Hepatocyte (in vitro differentiated cells): ENCODE data around the gene PHF3. TPM values are rescaled to one million over a fixed set of nuclear protein-coding genes. Genes with fewer than 3 reads are reported as not detected.

Experiments
- DNase-seq: peaks from one replicate; pipeline ENCODE4 v3.0.0-alpha.2; 2016; ENCODE audit warnings: low spot score
- H2AFZ ChIP-seq: fragments of 200-600 bp; sonication (generic); 2 replicates; pipeline ENCODE4 v1.6.0; 2016; ENCODE audit warnings: antibody characterized with exemption, mild to moderate bottlenecking
- H3K27ac ChIP-seq: fragments of 200-600 bp; sonication (generic); 2 replicates; pipeline ENCODE4 v1.5.1; 2016; ENCODE audit warnings: mild to moderate bottlenecking
- H3K27me3 ChIP-seq: fragments of 200-600 bp; sonication (generic); 2 replicates; pipeline ENCODE4 v1.6.1; 2016
- H3K36me3 ChIP-seq: fragments of 200-600 bp; sonication (generic); replicated peaks from 2 replicates; pipeline ENCODE4 v1.5.1; 2016; ENCODE audit warnings: low read depth; ENCODE audit not compliant: insufficient read depth
- H3K4me1 ChIP-seq: fragments of 200-600 bp; sonication (generic); 2 replicates; pipeline ENCODE4 v1.5.1; 2016; ENCODE audit warnings: mild to moderate bottlenecking, moderate library complexity; ENCODE audit not compliant: insufficient read depth
- H3K4me2 ChIP-seq: fragments of 200-600 bp; sonication (generic); 2 replicates; pipeline ENCODE4 v1.6.0; 2016
- H3K4me3 ChIP-seq: fragments of 200-600 bp; sonication (generic); 2 replicates; pipeline ENCODE4 v1.5.1; 2016; ENCODE audit warnings: mild to moderate bottlenecking
- H3K79me2 ChIP-seq: fragments of 200-600 bp; sonication (generic); 2 replicates; pipeline ENCODE4 v1.6.0; 2017; ENCODE audit warnings: mild to moderate bottlenecking
- H3K9me2 ChIP-seq: fragments of 200-600 bp; sonication (generic); replicated peaks from 2 replicates; pipeline ENCODE4 v1.6.0; 2017; ENCODE audit warnings: mild to moderate bottlenecking; ENCODE audit not compliant: insufficient read depth
- H3K9me3 ChIP-seq: fragments of 200-600 bp; sonication (generic); 2 replicates; pipeline ENCODE4 v1.5.1; 2016; ENCODE audit warnings: low read depth, mild to moderate bottlenecking
- H4K20me1 ChIP-seq: fragments of 200-600 bp; sonication (generic); 2 replicates; pipeline ENCODE4 v1.6.0; 2016; ENCODE audit warnings: mild to moderate bottlenecking; ENCODE audit not compliant: insufficient read depth, poor library complexity, severe bottlenecking
- CTCF ChIP-seq: fragments of 200-600 bp; sonication (generic); IDR thresholded peaks from 2 replicates; pipeline ENCODE4 v1.5.1; 2016; ENCODE audit warnings: antibody characterized with exemption, mild to moderate bottlenecking; ENCODE audit not compliant: poor library complexity
- EZH2 ChIP-seq: fragments of 200-600 bp; sonication (generic); IDR thresholded peaks from 2 replicates; pipeline ENCODE4 v1.6.1; 2016; ENCODE audit warnings: antibody characterized with exemption, mild to moderate bottlenecking, borderline replicate concordance
- EZH2phosphoT487 ChIP-seq: fragments of 200-600 bp; sonication (generic); IDR thresholded peaks from one replicate; pipeline ENCODE4 v1.6.1; 2018; ENCODE audit warnings: antibody characterized with exemption, mild to moderate bottlenecking, low read depth, moderate library complexity; ENCODE audit not compliant: unreplicated experiment, severe bottlenecking
- WGBS: methylation state at CpG from one replicate; pipeline ENCODE4 v1.1.6; 2016; ENCODE audit warnings: low lambda C conversion rate; ENCODE audit errors: missing lambda C conversion rate; 5-methylcytosine and 5-hydroxymethylcytosine counted together
- polyA plus RNA-seq: library from polyadenylated mRNA; unstranded; fragments of >200 nt; fragmentation: Nextera tagmentation; extraction: Ambion mirVana; gene quantifications from 2 replicates; pipeline ENCODE4 v1.2.1, GENCODE V29; 2016
- total RNA-seq: library from RNA; depleted of rRNA; stranded (reverse); fragments of >200 nt; gene quantifications from 2 replicates; pipeline ENCODE4 v1.2.3, GENCODE V29; 2014

The PHF3 gene
- total and polyA plus RNA-seq, 2 experiments from 2014 or later: 15.2 to 72.8 TPM

DNA sequence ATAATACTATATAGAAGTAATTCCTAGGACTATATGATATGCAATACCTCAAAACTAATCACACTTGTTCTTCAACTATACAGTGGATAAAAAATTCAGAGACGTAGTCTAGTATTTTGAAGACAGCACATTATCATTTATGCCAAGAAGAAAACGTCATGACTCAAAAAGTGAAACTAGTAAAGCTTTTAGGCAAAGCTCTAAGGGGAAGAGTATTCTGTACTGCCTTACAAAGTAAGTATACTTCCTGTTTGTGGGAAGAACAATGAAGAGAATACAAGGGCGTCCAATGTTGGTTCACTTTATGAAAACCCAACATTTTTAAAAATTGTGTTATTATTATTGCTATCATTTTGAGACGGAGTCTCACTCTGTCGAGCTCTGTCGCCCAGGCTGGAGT lies 35.5 kb upstream of the PHF3 start:
- Histone ChIP-seq H3K27me3 (no peaks in the 10 kb centered on the region), H3K27ac (no peak overlapping the region), H3K36me3 (no peaks in the 10 kb centered on the region), H3K4me2 (no peak overlapping the region), H4K20me1 (no peaks in the 10 kb centered on the region), H2AFZ (no peak overlapping the region), H3K79me2 (no peaks in the 10 kb centered on the region), H3K4me1 (peaks cover 6% of the 10 kb centered on the region), H3K4me3 (no peak overlapping the region), H3K9me3 (no peaks in the 10 kb centered on the region), H3K9me2 (no peaks in the 10 kb centered on the region)
- WGBS: 88% methylated on average over 6 of the region's 6 CpGs
- DNase-seq: no peak
- TF ChIP-seq CTCF (no peak), EZH2 (no peak), EZH2phosphoT487 (no peak)

GRCh38 chr6:63609231-63609630 lies 26.4 kb upstream of the PHF3 start:
- no peak for TF ChIP-seq CTCF
- TF ChIP-seq EZH2: no peak
- TF ChIP-seq EZH2phosphoT487: no peak
- Histone ChIP-seq H3K27me3 (no peaks in the 10 kb centered on the region), H3K4me2 (no peak overlapping the region), H3K9me3 (no peaks in the 10 kb centered on the region), H3K36me3 (no peaks in the 10 kb centered on the region), H4K20me1 (no peaks in the 10 kb centered on the region), H3K79me2 (no peaks in the 10 kb centered on the region), H3K4me3 (no peak overlapping the region), H3K27ac (no peak overlapping the region), H2AFZ (no peak overlapping the region), H3K9me2 (no peaks in the 10 kb centered on the region), H3K4me1 (no peaks in the 10 kb centered on the region)
- 89% methylated on average over 1 of the region's 1 CpG for WGBS
- DNase-seq: no peak

- Histone ChIP-seq H3K4me2 (no peak overlapping the region), H3K27ac (no peak overlapping the region), H3K4me1 (no peaks in the 10 kb centered on the region), H3K9me3 (no peaks in the 10 kb centered on the region), H3K4me3 (no peak overlapping the region), H3K27me3 (no peaks in the 10 kb centered on the region), H4K20me1 (no peaks in the 10 kb centered on the region), H3K9me2 (no peaks in the 10 kb centered on the region), H3K79me2 (no peaks in the 10 kb centered on the region), H3K36me3 (no peaks in the 10 kb centered on the region), H2AFZ (no peak overlapping the region)
- DNase-seq: no peak
- no peak for TF ChIP-seq EZH2phosphoT487
- no peak for TF ChIP-seq EZH2
- no peak for TF ChIP-seq CTCF
- 72% methylated on average over 1 of the region's 1 CpG for WGBS
Observed at GRCh38 chr6:63610944-63611343, 24.7 kb upstream of the PHF3 start.

DNA sequence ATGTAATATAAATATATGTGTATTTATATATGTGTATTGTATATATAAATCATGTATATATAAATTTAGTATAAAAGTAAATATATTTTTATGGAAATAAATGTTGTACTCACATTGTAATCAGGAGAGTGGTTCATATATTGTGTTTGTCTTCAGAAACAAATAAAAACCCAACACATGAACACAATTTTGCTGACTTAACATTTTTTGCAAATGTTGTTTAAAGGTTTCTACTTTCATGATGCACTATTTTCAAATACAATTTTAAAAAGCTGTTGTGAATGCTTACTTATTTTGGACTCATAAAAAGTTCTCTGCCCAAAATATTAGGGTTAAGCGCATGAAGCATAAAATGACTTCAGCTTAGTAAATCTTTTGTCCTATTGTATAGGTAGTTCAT lies 24.0 kb upstream of the PHF3 start:
- no peak overlapping the region for H3K4me3 ChIP-seq
- no peaks in the 10 kb centered on the region for H3K79me2 ChIP-seq
- H4K20me1 ChIP-seq: no peaks in the 10 kb centered on the region
- H3K27me3 ChIP-seq: no peaks in the 10 kb centered on the region
- TF ChIP-seq CTCF: no peak
- no peak for TF ChIP-seq EZH2phosphoT487
- no peak for TF ChIP-seq EZH2
- no peak overlapping the region for H3K27ac ChIP-seq
- H3K9me2 ChIP-seq: no peaks in the 10 kb centered on the region
- no peak for DNase-seq
- no peaks in the 10 kb centered on the region for H3K4me1 ChIP-seq
- 91% methylated on average over 1 of the region's 1 CpG for WGBS
- no peak overlapping the region for H3K4me2 ChIP-seq
- no peak overlapping the region for H2AFZ ChIP-seq
- no peaks in the 10 kb centered on the region for H3K9me3 ChIP-seq
- no peaks in the 10 kb centered on the region for H3K36me3 ChIP-seq
